Astrocyte (in vitro differentiated cells and primary cell): ENCODE results near the gene RUNX1.

Source experiments
- CTCF ChIP-seq: IDR thresholded peaks from 2 replicates; pipeline ENCODE4 v1.5.1; 2011; ENCODE audit warnings: low read depth, mild to moderate bottlenecking, inconsistent platforms, low read length, moderate library complexity; ENCODE audit not compliant: insufficient read depth
- EZH2 ChIP-seq: IDR thresholded peaks from 2 replicates; pipeline ENCODE4 v1.6.1; 2012; ENCODE audit warnings: mild to moderate bottlenecking, low read length, inconsistent platforms; ENCODE audit not compliant: insufficient read depth

- TF ChIP-seq CTCF (no peak), EZH2 (no peak)
Measured at GRCh38 chr21:35050348-35051286, 1.5 kb upstream of the RUNX1 start.
